SK-N-DZ (cell line): ENCODE results near the gene USP10.
A peak's percentile ranks its signal among the peaks of the same experiment; 100 is the strongest.

ENCODE experiments used
- DNase-seq: peaks from one replicate; pipeline ENCODE4 v3.0.0-alpha.2; 2015; ENCODE audit warnings: low spot score

Gene USP10

GRCh38 chr16:84750575-84750974 lies 50.8 kb downstream of the USP10 start:
- DNase-seq, result no peak

DNA sequence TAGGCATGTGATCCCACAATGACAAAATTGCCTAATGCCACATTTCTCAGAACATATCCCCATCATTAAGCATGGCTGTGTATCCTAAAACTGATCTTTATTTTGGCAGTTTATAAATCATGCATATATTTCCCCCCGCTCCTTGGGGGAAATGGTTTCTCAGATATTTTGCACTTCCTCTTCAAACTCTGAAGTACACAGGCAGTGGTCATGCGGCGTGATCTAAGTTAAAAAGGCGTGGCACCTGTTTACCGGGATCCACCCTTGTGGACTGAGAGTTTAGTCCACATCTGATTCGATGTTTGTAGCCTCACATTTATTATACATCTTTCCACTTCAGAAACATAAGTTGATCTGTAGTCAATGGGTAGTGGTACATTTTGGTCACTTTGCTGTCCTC lies 51.4 kb downstream of the USP10 start:
- DNase-seq, result no peak

GRCh38 chr16:84751947-84752346 lies 52.1 kb downstream of the USP10 start:
- DNase-seq, result no peak

- DNase-seq, result no peak
These were observed 52.8 kb downstream of the USP10 start for GRCh38 chr16:84752600-84752999.

DNA sequence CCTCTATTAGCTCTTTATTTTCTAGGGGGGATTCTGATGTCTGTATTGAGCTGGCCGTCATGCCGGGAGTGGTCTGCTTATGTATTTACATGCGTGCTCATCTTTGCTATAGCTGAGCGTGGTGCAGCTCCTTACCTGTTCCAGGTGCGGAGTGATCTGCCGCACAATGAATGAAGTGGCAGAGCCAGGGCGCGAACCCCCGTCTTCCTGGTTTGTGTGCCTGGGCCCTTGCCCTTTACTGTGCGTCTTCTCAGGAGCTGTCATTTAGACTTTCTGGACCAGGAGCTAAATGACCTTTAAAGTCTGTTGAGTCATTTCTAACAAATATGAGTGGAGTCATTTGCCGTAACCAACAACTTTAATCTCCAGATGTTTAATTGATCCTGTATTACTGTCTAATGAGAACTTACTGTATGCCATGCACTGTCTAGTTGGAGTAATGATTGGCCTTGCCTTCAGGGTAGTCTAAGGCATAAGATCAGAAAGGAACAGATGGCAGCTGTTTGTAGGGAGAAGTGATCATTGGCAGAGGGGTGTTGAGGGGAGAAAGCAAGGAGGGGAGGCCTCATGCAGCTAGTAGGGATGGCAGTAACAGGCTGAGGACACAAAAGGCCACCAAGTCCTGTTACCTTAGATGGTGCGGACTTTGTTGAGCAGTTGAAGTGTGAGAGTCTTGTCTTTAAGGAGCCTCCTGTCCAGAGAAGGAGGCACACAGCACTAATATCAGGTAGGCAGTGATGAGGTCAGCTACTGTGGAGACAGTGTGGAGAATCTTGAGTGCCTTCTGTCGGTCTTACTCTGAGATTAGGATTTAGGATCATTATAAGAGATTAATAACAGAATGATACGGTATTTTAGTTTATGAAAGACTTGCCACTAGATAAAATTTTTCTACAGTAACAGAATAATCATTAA lies 53.9 kb downstream of the USP10 start:
- no peak for DNase-seq

- DNase-seq, result peak; percentile 86
These were observed 54.6 kb downstream of the USP10 start for GRCh38 chr16:84754353-84754856.

DNA sequence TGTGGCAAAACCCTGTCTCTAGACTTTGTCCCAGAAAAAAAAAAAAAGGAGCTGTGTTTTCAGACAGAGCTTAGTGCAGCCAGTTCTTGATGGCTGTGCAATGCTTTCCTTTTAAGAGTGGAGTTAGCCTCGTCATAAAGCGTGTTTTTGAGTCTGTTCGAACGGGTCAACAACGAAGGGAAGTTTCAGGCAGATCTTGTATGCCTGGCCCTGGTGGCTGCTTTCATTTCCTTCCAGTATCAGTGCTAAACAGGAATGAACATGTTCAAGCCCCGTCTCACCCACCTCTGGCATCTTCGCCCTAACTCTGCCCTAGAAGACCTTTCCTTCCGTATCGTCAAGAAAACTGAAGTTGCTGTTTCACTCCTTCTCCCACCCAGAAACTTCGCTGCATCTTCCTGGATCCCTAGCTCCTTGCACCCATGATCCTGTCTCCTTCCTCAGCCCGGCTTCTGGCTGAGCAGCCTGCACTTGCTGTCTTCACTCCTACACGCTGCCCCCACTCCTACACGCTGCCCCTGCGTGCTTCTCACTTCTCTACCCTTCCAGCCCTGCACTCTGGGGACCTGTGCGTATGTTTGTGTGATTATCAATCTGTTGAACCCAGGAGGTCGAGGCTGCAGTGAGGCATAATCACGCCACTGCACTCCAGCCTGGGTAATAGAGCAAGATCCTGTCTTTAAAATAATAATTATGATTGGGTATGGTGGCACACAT lies 55.3 kb downstream of the USP10 start:
- DNase-seq, result no peak

GRCh38 chr16:84756830-84757229 lies 57.0 kb downstream of the USP10 start:
- no peak for DNase-seq

DNA sequence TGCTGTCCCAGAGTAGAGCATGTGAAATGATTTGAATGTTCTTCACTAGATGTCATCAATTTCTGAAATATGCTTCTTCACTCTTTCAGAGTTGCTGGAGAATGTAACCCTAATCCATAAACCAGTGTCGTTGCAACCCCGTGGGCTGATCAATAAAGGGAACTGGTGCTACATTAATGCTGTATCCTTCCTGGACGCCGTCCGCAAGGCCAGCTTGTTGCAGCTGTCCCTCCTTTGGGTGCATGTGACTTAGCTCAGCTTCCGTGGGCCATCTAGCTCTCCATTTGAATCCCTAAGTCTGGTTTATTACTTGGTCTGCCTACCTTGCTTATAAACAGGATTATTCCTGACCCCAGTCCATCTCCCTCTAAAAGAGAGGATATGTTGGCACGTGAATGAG lies 58.8 kb downstream of the USP10 start:
- no peak for DNase-seq

DNA sequence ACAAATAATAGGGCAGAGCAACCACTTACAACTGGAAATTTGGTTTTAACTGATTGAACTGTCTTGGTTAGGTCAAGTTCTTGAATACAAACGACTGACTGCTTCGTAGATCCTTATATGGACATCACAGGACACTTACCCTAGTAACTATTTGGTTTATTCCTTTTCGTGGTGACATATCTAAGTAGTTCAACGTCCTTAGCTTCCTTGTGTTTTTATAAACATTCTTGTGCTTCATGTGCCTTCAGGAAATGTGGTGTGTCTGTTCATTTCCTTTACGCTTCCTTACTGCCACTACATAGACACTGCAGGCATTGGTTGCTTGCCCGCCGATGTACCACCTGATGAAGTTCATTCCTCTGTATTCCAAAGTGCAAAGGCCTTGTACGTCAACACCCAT lies 59.3 kb downstream of the USP10 start:
- DNase-seq, result no peak

DNA sequence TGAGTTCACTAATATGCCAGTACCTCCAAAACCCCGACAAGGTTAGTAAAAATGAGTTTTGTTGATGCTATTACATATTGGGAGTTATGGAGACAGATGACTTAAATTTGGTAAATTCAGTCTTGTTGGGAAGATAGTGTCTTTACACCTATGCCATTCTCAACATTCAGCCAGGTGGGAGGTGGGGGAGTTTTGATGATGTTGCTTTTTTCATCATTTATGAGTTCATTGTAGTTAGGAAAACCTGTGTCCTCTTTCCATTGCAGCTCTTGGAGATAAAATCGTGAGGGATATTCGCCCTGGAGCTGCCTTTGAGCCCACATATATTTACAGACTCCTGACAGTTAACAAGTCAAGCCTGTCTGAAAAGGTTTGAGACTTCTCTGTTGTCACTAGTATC lies 60.1 kb downstream of the USP10 start:
- no peak for DNase-seq

- no peak for DNase-seq
These were observed 61.9 kb downstream of the USP10 start for GRCh38 chr16:84761448-84762368.

DNA sequence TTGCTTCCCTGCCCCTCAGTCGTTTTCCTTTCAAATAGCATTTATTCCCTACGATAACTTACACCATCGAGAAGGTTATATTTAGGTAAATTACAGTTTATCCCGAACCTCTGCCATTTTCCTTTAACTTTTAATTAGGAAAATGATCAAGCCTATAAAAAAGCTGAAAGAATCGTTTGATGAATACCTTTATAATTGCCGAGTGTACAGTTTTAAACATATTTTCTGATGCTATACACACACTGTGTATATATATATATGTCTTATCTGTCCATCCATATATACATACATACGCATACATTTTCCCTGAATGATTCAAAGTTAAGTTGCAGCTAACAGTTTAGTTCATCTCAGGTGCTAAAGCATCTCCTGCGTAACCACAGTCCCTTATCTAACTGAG lies 63.4 kb downstream of the USP10 start:
- DNase-seq, result no peak

DNA sequence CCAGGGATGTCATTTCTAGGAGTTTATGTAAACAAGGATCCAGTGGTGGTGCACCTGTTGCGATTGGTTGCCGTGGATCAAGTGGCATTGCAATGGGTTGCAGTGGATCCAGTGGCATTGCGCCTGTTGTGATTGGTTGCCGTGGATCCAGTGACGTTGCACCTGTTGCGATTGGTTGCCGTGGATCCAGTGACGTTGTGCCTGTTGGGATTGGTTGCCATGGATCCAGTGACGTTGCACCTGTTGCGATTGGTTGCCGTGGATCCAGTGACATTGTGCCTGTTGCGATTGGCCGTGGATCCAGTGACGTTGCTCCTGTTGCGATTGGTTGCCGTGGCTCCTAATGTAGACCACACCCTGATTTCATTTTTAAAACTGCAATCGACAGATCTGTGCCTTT lies 63.8 kb downstream of the USP10 start:
- DNase-seq, result no peak

GRCh38 chr16:84764970-84765369 lies 65.2 kb downstream of the USP10 start:
- no peak for DNase-seq

- no peak for DNase-seq
These were observed 66.1 kb downstream of the USP10 start for GRCh38 chr16:84765616-84766580.

DNA sequence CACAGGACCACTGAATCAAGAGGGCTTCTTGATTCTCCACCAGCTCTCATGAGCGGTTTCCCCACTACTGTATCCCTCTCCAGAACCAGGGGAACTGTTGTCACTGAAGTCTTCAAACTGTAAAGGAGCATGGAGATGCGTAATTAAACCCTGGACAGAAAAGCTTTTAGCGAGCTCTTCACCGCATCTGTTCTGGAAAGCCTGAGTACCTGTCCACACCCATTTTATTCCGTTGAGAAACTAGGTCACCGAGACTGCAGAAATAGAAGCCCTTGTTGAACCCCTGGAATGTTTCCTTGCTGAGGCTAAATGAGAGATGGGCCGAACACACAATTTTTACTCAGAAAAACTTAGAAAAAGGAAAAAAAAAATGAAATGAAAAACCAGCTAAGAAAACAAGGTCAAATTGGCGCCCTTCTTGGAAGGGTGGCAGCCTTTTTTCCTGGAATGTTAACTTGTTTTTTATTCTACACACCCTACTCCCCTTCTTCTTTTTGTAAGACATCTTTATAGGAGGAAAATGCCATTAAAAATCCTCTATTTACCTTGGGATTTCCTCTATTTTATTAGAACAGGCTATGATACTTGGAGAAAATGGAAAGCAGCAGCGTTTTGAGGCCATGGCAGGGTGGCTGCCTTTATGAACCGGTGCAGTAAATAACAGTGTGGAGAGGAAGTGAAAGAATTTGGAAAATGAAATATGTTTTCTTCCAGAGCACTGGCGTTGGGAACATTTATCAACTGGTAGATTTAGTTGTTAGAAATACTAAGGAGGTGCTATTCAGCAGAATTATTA lies 67.4 kb downstream of the USP10 start:
- no peak for DNase-seq

GRCh38 chr16:84768061-84768807 lies 68.4 kb downstream of the USP10 start:
- DNase-seq, result peak; percentile 96

DNA sequence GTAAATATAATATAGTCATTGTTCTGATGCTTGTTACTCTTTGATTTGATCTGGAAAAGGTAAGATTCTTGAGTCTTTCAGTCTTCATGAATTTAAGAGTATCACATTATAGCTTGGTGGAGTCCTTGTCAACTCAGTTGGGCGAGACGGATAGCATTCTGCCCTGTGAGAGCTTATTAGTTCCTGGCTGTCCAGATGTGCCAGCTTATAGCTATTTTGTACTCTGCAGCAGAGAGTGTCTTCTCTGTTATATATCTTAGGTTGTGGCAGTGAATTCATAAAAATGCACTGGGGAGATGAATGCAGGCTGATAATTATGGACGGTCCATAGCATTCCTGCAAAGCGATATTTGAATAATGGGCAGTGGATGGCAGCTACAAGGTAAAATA lies 69.0 kb downstream of the USP10 start:
- DNase-seq, result no peak
